ENCODE results near the gene ACOT8.

- TF ChIP-seq, protein P1, sequence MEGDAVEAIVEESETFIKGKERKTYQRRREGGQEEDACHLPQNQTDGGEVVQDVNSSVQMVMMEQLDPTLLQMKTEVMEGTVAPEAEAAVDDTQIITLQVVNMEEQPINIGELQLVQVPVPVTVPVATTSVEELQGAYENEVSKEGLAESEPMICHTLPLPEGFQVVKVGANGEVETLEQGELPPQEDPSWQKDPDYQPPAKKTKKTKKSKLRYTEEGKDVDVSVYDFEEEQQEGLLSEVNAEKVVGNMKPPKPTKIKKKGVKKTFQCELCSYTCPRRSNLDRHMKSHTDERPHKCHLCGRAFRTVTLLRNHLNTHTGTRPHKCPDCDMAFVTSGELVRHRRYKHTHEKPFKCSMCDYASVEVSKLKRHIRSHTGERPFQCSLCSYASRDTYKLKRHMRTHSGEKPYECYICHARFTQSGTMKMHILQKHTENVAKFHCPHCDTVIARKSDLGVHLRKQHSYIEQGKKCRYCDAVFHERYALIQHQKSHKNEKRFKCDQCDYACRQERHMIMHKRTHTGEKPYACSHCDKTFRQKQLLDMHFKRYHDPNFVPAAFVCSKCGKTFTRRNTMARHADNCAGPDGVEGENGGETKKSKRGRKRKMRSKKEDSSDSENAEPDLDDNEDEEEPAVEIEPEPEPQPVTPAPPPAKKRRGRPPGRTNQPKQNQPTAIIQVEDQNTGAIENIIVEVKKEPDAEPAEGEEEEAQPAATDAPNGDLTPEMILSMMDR (IDR thresholded peaks at IDR 0.05): no peak
- TF ChIP-seq POLR2A (IDR thresholded peaks at IDR 0.05): no peak
- TF ChIP-seq POLR2AphosphoS5 (IDR thresholded peaks at IDR 0.05): peak in 2 of 3 donors; percentile 45 to 61
- peak; percentile 33 for TF ChIP-seq EP300 (IDR thresholded peaks at IDR 0.05; ENCODE audit: low read depth)
Measured at GRCh38 chr20:45821947-45822346, 35.2 kb downstream of the ACOT8 start.
